Hepatocyte (in vitro differentiated cells): Measurements from ENCODE around the gene SIK2. TPM values are rescaled to one million over a fixed set of nuclear protein-coding genes. Genes with fewer than 3 reads are reported as not detected.
A peak's percentile ranks its signal among the peaks of the same experiment; 100 is the strongest.

Experiments used
- DNase-seq: peaks from one replicate; pipeline ENCODE4 v3.0.0-alpha.2; 2016; ENCODE audit warnings: low spot score
- H2AFZ ChIP-seq: fragments of 200-600 bp; sonication (generic); 2 replicates; pipeline ENCODE4 v1.6.0; 2016; ENCODE audit warnings: antibody characterized with exemption, mild to moderate bottlenecking
- H3K27ac ChIP-seq: fragments of 200-600 bp; sonication (generic); 2 replicates; pipeline ENCODE4 v1.5.1; 2016; ENCODE audit warnings: mild to moderate bottlenecking
- H3K27me3 ChIP-seq: fragments of 200-600 bp; sonication (generic); 2 replicates; pipeline ENCODE4 v1.6.1; 2016
- H3K36me3 ChIP-seq: fragments of 200-600 bp; sonication (generic); replicated peaks from 2 replicates; pipeline ENCODE4 v1.5.1; 2016; ENCODE audit warnings: low read depth; ENCODE audit not compliant: insufficient read depth
- H3K4me1 ChIP-seq: fragments of 200-600 bp; sonication (generic); 2 replicates; pipeline ENCODE4 v1.5.1; 2016; ENCODE audit warnings: mild to moderate bottlenecking, moderate library complexity; ENCODE audit not compliant: insufficient read depth
- H3K4me2 ChIP-seq: fragments of 200-600 bp; sonication (generic); 2 replicates; pipeline ENCODE4 v1.6.0; 2016
- H3K4me3 ChIP-seq: fragments of 200-600 bp; sonication (generic); 2 replicates; pipeline ENCODE4 v1.5.1; 2016; ENCODE audit warnings: mild to moderate bottlenecking
- H3K79me2 ChIP-seq: fragments of 200-600 bp; sonication (generic); 2 replicates; pipeline ENCODE4 v1.6.0; 2017; ENCODE audit warnings: mild to moderate bottlenecking
- H3K9me2 ChIP-seq: fragments of 200-600 bp; sonication (generic); replicated peaks from 2 replicates; pipeline ENCODE4 v1.6.0; 2017; ENCODE audit warnings: mild to moderate bottlenecking; ENCODE audit not compliant: insufficient read depth
- H3K9me3 ChIP-seq: fragments of 200-600 bp; sonication (generic); 2 replicates; pipeline ENCODE4 v1.5.1; 2016; ENCODE audit warnings: low read depth, mild to moderate bottlenecking
- H4K20me1 ChIP-seq: fragments of 200-600 bp; sonication (generic); 2 replicates; pipeline ENCODE4 v1.6.0; 2016; ENCODE audit warnings: mild to moderate bottlenecking; ENCODE audit not compliant: insufficient read depth, poor library complexity, severe bottlenecking
- EZH2 ChIP-seq: fragments of 200-600 bp; sonication (generic); IDR thresholded peaks from 2 replicates; pipeline ENCODE4 v1.6.1; 2016; ENCODE audit warnings: antibody characterized with exemption, mild to moderate bottlenecking, borderline replicate concordance
- EZH2phosphoT487 ChIP-seq: fragments of 200-600 bp; sonication (generic); IDR thresholded peaks from one replicate; pipeline ENCODE4 v1.6.1; 2018; ENCODE audit warnings: antibody characterized with exemption, mild to moderate bottlenecking, low read depth, moderate library complexity; ENCODE audit not compliant: unreplicated experiment, severe bottlenecking
- WGBS: methylation state at CpG from one replicate; pipeline ENCODE4 v1.1.6; 2016; ENCODE audit warnings: low lambda C conversion rate; ENCODE audit errors: missing lambda C conversion rate; 5-methylcytosine and 5-hydroxymethylcytosine counted together
- polyA plus RNA-seq: library from polyadenylated mRNA; unstranded; fragments of >200 nt; fragmentation: Nextera tagmentation; extraction: Ambion mirVana; gene quantifications from 2 replicates; pipeline ENCODE4 v1.2.1, GENCODE V29; 2016
- total RNA-seq: library from RNA; depleted of rRNA; stranded (reverse); fragments of >200 nt; gene quantifications from 2 replicates; pipeline ENCODE4 v1.2.3, GENCODE V29; 2014
- TF ChIP-seq, protein P1 (sequence below): fragments of 200-600 bp; sonication (generic); IDR thresholded peaks from 2 replicates; pipeline ENCODE4 v1.5.1; 2016; ENCODE audit warnings: antibody characterized with exemption, mild to moderate bottlenecking; ENCODE audit not compliant: poor library complexity

Gene SIK2
- total and polyA plus RNA-seq, 2 experiments from 2014 or later, result 3.1 to 22.2 TPM

DNA sequence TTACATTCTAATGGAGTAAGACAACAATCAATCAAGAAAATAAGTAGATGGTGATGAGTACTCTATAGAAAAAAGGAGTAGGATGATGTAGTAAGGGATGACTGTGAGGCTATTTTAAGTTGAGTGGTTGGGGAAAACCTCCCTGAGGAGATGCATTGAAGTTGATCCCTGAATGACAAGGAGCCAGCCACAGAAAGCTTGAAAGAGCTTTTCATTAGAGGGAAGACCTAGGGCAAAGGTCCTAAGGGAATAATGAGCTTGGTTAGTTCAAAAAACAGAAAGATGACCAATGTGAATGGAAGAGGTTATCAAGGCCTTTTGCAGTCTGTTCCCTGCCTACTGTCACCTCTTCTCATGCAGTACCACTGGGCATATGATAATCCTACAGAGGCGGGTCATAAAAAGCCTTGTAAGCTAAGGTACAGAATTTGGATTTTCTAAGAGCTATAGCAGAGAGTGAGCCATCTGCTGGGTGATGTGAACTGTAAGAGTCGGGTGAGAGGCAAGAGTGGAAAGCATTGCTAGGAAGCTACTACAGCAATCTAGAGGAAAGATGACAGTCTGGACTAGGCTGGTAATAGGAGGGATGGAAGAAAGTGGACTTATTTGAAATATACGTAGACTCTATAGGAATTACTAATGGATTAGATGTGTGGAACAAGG lies 160.9 kb downstream of the SIK2 start:
- no peaks in the 10 kb centered on the region for H3K36me3 ChIP-seq
- peaks cover 27% of the 10 kb centered on the region for H3K4me1 ChIP-seq
- TF ChIP-seq, protein P1, sequence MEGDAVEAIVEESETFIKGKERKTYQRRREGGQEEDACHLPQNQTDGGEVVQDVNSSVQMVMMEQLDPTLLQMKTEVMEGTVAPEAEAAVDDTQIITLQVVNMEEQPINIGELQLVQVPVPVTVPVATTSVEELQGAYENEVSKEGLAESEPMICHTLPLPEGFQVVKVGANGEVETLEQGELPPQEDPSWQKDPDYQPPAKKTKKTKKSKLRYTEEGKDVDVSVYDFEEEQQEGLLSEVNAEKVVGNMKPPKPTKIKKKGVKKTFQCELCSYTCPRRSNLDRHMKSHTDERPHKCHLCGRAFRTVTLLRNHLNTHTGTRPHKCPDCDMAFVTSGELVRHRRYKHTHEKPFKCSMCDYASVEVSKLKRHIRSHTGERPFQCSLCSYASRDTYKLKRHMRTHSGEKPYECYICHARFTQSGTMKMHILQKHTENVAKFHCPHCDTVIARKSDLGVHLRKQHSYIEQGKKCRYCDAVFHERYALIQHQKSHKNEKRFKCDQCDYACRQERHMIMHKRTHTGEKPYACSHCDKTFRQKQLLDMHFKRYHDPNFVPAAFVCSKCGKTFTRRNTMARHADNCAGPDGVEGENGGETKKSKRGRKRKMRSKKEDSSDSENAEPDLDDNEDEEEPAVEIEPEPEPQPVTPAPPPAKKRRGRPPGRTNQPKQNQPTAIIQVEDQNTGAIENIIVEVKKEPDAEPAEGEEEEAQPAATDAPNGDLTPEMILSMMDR, result no peak
- TF ChIP-seq EZH2 (no peak), EZH2phosphoT487 (no peak)
- no peak overlapping the region for H3K27ac ChIP-seq
- H3K9me2 ChIP-seq, result no peaks in the 10 kb centered on the region
- H3K4me3 ChIP-seq, result no peak overlapping the region
- H3K27me3 ChIP-seq, result no peaks in the 10 kb centered on the region
- peaks cover 57% of the 10 kb centered on the region for H3K79me2 ChIP-seq
- H4K20me1 ChIP-seq, result no peaks in the 10 kb centered on the region
- DNase-seq, result no peak
- no peak overlapping the region for H2AFZ ChIP-seq
- no peaks in the 10 kb centered on the region for H3K9me3 ChIP-seq
- WGBS, result 88% methylated on average over 3 of the region's 3 CpGs
- H3K4me2 ChIP-seq, result peak overlapping the region; percentile 86

DNA sequence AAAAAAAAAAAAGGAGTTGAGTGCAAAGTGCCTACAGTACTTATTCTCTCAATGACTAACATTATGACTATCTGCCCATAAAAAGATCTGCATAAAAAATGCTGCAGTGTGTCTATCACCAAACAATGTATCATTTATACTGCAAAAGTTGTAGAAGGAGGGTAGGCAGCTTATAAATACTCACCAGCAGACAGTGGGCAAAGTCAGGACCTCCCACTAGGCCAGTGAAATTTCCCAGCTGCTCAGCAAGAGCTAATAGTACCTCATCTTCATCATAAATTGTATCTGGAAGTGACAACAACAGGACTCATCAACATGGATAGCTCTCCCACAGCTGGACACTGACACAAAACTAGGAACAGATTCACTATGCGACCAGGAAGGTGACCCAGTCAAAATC lies 162.4 kb downstream of the SIK2 start:
- Histone ChIP-seq H3K4me3 (peak overlapping the region; percentile 88), H3K9me3 (no peaks in the 10 kb centered on the region), H3K36me3 (no peaks in the 10 kb centered on the region), H2AFZ (no peak overlapping the region), H3K4me2 (peak overlapping the region; percentile 86), H3K4me1 (peaks cover 18% of the 10 kb centered on the region), H3K27me3 (no peaks in the 10 kb centered on the region), H3K9me2 (no peaks in the 10 kb centered on the region), H3K79me2 (peaks cover 51% of the 10 kb centered on the region), H3K27ac (peak overlapping the region; percentile 96), H4K20me1 (no peaks in the 10 kb centered on the region)
- DNase-seq, result no peak
- no peak for TF ChIP-seq EZH2phosphoT487
- WGBS, result 75% methylated on average over 1 of the region's 1 CpG

DNA sequence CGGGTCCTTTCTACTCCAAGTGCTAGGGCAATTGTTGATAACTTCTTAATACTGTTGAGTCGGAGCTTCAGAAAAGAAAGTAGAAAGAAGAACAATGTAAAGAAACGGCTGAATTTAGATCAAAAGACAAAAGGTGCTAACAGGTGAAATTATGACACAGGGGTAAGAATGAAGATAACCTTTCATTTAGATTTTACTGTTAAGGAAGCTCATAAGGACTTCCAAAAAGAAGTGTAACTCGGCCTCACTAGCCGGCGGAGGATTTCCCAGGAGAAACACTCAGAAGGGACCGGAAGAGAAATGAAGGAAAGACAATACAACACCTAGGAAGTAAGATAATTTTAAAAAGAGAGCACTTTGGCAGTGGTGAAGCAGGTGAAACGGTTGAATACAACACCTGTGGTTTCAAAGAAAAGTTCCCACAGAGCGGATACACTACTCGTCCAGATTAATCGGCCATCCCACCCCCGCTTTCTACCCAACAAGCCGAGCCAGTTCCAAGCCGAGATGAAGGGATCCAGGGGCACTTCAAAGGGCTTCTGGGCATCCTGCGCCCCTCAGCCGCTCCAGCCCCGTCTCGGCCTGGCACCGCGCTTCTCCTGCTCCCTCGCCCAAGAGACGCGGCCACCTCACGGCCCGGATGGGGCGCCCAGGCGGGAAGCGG lies 163.2 kb downstream of the SIK2 start:
- H3K27me3 ChIP-seq, result no peaks in the 10 kb centered on the region
- WGBS, result 2% methylated on average over 28 of the region's 28 CpGs
- peak overlapping the region; percentile 96 for H2AFZ ChIP-seq

More for the DNA sequence above, 163.2 kb downstream of the SIK2 start:
- H3K9me2 ChIP-seq, result no peaks in the 10 kb centered on the region
- H4K20me1 ChIP-seq, result no peaks in the 10 kb centered on the region
- peaks cover 51% of the 10 kb centered on the region for H3K79me2 ChIP-seq
- peak overlapping the region; percentile 88 for H3K4me3 ChIP-seq
- no peaks in the 10 kb centered on the region for H3K36me3 ChIP-seq
- no peaks in the 10 kb centered on the region for H3K9me3 ChIP-seq
- no peak for DNase-seq
- H3K27ac ChIP-seq, result peak overlapping the region; percentile 96
- TF ChIP-seq, protein P1, result no peak
- TF ChIP-seq EZH2phosphoT487 (no peak), EZH2 (no peak)
- peak overlapping the region; percentile 86 for H3K4me2 ChIP-seq
- H3K4me1 ChIP-seq, result peaks cover 18% of the 10 kb centered on the region
